SK-N-SH (cell line): ENCODE results near the gene ABCD1. TPM values are rescaled to one million over a fixed set of nuclear protein-coding genes. Genes with fewer than 3 reads are reported as not detected.

Experiments
- CTCF ChIA-PET: fragments of 300-600, 350-600 bp; formaldehyde crosslinking; extraction: SDS; loops from one replicate; lab custom pipeline; 2021; lab: Yijun Ruan, JAX
- POLR2A ChIA-PET: fragments of 350-600 bp; sonication (Branson Sonifier 250); formaldehyde crosslinking; extraction: SDS; loops from one replicate; lab custom pipeline; 2020; ENCODE audit warnings: antibody characterized with exemption, inconsistent platforms; lab: Yijun Ruan, JAX
- DNase-seq: peaks from one replicate; pipeline ENCODE4 v3.0.0; 2012
- H2AFZ ChIP-seq: fragments of 200-600 bp; sonication (generic); 2 replicates; pipeline ENCODE4 v1.8.1; 2016; ENCODE audit warnings: antibody characterized with exemption, mild to moderate bottlenecking, low read depth
- H3F3A ChIP-seq: fragments of 200-600 bp; sonication (generic); replicated peaks from 2 replicates; pipeline ENCODE3; 2016; ENCODE audit warnings: antibody characterized with exemption, mild to moderate bottlenecking; ENCODE audit not compliant: insufficient read depth
- H3K27ac ChIP-seq, 2 experiments: fragments of 200-500 bp in 1 of 2; fragments of 200-600 bp in 1 of 2; sonication (Bioruptor generic) in 1 of 2; sonication (generic), shearing (Covaris generic) in 1 of 2; 2 replicates each; pipeline versions ENCODE4 v1.5.1 to v1.6.1; 2014 to 2016; ENCODE audit warnings: low read depth in 2 of 2, inconsistent platforms in 1 of 2, low read length in 1 of 2, mild to moderate bottlenecking in 1 of 2, mixed read lengths in 1 of 2
- H3K27me3 ChIP-seq: fragments of 200-600 bp; sonication (generic), shearing (Covaris generic); 2 replicates; pipeline ENCODE4 v1.6.1; 2016; ENCODE audit warnings: mixed run types; ENCODE audit not compliant: insufficient read depth
- H3K36me3 ChIP-seq, 2 experiments: fragments of 200-500 bp in 1 of 2; fragments of 200-600 bp in 1 of 2; sonication (Bioruptor generic) in 1 of 2; sonication (generic) in 1 of 2; replicated peaks in 1 of 2; 2 replicates each; pipeline versions ENCODE3 to v1.5.1; 2014 to 2016; ENCODE audit warnings: low read length in 1 of 2, mild to moderate bottlenecking in 1 of 2; ENCODE audit not compliant: insufficient read depth in 2 of 2, control insufficient read depth in 1 of 2
- H3K4me1 ChIP-seq, 2 experiments: fragments of 200-500 bp in 1 of 2; fragments of 200-600 bp in 1 of 2; sonication (Bioruptor generic) in 1 of 2; sonication (generic), shearing (Covaris generic) in 1 of 2; 2 replicates each; pipeline versions ENCODE4 v1.5.1 to v1.6.1; 2014 to 2016; ENCODE audit warnings: low read depth in 1 of 2, low read length in 1 of 2, mixed run types in 1 of 2; ENCODE audit not compliant: insufficient read depth in 2 of 2, control insufficient read depth in 1 of 2
- H3K4me2 ChIP-seq: fragments of 200-600 bp; sonication (generic), shearing (Covaris generic); 2 replicates; pipeline ENCODE4 v1.6.1; 2017; ENCODE audit warnings: mixed run types
- H3K4me3 ChIP-seq, 2 experiments: fragments of 200-500 bp in 1 of 2; fragments of 200-600 bp in 1 of 2; sonication (Bioruptor generic) in 1 of 2; sonication (generic), shearing (Covaris generic) in 1 of 2; 2 replicates each; pipeline versions ENCODE4 v1.5.1 to v1.8.1; 2014 to 2016; ENCODE audit warnings: low read depth in 2 of 2, inconsistent platforms in 1 of 2, low read length in 1 of 2, mild to moderate bottlenecking in 1 of 2, mixed read lengths in 1 of 2, moderate library complexity in 1 of 2
- H3K79me2 ChIP-seq: fragments of 200-600 bp; sonication (generic); 2 replicates; pipeline ENCODE4 v1.8.1; 2017; ENCODE audit warnings: mild to moderate bottlenecking; ENCODE audit not compliant: insufficient read depth
- H3K9ac ChIP-seq: fragments of 200-600 bp; sonication (generic); 2 replicates; pipeline ENCODE4 v1.6.1; 2017; ENCODE audit warnings: mixed run types
- H3K9me2 ChIP-seq: fragments of 200-600 bp; sonication (generic); 2 replicates; pipeline ENCODE4 v1.6.1; 2017; ENCODE audit warnings: mixed run types
- H3K9me3 ChIP-seq: fragments of 200-600 bp; sonication (generic); 2 replicates; pipeline ENCODE4 v1.6.1; 2017; ENCODE audit warnings: mixed run types, mild to moderate bottlenecking, moderate library complexity
- H4K20me1 ChIP-seq: fragments of 200-600 bp; sonication (generic); 2 replicates; pipeline ENCODE4 v1.6.1; 2017; ENCODE audit warnings: mild to moderate bottlenecking, mixed run types; ENCODE audit not compliant: insufficient read depth
- CTCF ChIP-seq: fragments of 200-600 bp; sonication (generic); IDR thresholded peaks from 2 replicates; pipeline ENCODE4 v1.6.1; 2017; ENCODE audit warnings: antibody characterized with exemption, mild to moderate bottlenecking, moderate library complexity
- ELF1 ChIP-seq: IDR thresholded peaks from 2 replicates; pipeline ENCODE4 v1.4.0; 2012
- JUND ChIP-seq: IDR thresholded peaks from 2 replicates; pipeline ENCODE4 v1.4.0; 2012
- NFIC ChIP-seq: IDR thresholded peaks from 2 replicates; pipeline ENCODE4 v1.4.0; 2012; ENCODE audit warnings: borderline replicate concordance
- POLR2AphosphoS5 ChIP-seq: IDR thresholded peaks from 2 replicates; pipeline ENCODE4 v1.6.1; 2012; ENCODE audit warnings: low read depth, low read length
- RCOR1 ChIP-seq: fragments of 150-350 bp; IDR thresholded peaks from 2 replicates; pipeline ENCODE4 v1.6.1; 2017; ENCODE audit warnings: antibody characterized with exemption, low read length
- SIN3A ChIP-seq: IDR thresholded peaks from 2 replicates; pipeline ENCODE4 v1.6.1; 2012; ENCODE audit warnings: low read depth, mild to moderate bottlenecking, low read length, moderate library complexity, borderline replicate concordance
- SMC3 ChIP-seq: IDR thresholded peaks from 2 replicates; pipeline ENCODE4 v1.6.1; 2012; ENCODE audit warnings: low read depth, low read length, improper control_type of control experiment
- TAF1 ChIP-seq: IDR thresholded peaks from 2 replicates; pipeline ENCODE4 v1.6.1; 2012; ENCODE audit warnings: low read depth, mild to moderate bottlenecking, low read length, moderate library complexity, borderline replicate concordance
- TCF12 ChIP-seq: IDR thresholded peaks from 2 replicates; pipeline ENCODE4 v1.4.0; 2012
- TEAD4 ChIP-seq: IDR thresholded peaks from 2 replicates; pipeline ENCODE4 v1.4.0; 2012; ENCODE audit warnings: mild to moderate bottlenecking, borderline replicate concordance; ENCODE audit not compliant: insufficient read depth
- USF2 ChIP-seq: fragments of 150-350 bp; IDR thresholded peaks from 2 replicates; pipeline ENCODE4 v1.6.1; 2017; ENCODE audit warnings: antibody characterized with exemption, low read length, low read depth, borderline replicate concordance
- YY1 ChIP-seq: IDR thresholded peaks from 2 replicates; pipeline ENCODE4 v1.4.0; 2012; ENCODE audit warnings: low read depth, mild to moderate bottlenecking
- ZBTB33 ChIP-seq: IDR thresholded peaks from 2 replicates; pipeline ENCODE4 v1.4.0; 2012; ENCODE audit warnings: low read depth, borderline replicate concordance
- whole genome bisulfite sequencing: methylation state at CpG from one replicate; pipeline ENCODE4 v1.1.6; 2017; ENCODE audit warnings: low lambda C conversion rate; 5-methylcytosine and 5-hydroxymethylcytosine counted together
- polyA plus RNA-seq, 3 experiments: library from polyadenylated mRNA; depleted of rRNA; stranded (reverse); fragments of >200 nt; gene quantifications; 2 replicates each; pipeline ENCODE4 v1.2.3, GENCODE V29; 2012

The ABCD1 gene
- polyA plus RNA-seq, 1 of the 3 experiments (the other 2 are of a cell fraction): 7.9 TPM

GRCh38 chrX:153685751-153686696 lies 38.6 kb upstream of the ABCD1 start:
- H3K4me1 ChIP-seq: peaks cover 0 to 32% of the 10 kb centered on the region in 2 experiments; a peak in 1 of 4 replicates
- ChIA-PET POLR2A (no interaction called here), CTCF (interaction anchor here (0.9 to 4.5 kb wide), 10 partner anchors 16 to 147 kb away, joined by 3 to 33 read pairs (median 6); no protein-coding TSS in a partner anchor)
- 60% methylated on average over 22 of the region's 24 CpGs for WGBS
- H3F3A ChIP-seq: no peaks in the 10 kb centered on the region
- H3K9ac ChIP-seq: no peak overlapping the region
- no peak for DNase-seq
- peak overlapping the region in 1 of 2 experiments; percentile 16; a peak in 1 of 4 replicates for H3K27ac ChIP-seq
- peaks cover 9% of the 10 kb centered on the region; the same call in 1 of the 2 replicates for H4K20me1 ChIP-seq
- H3K4me2 ChIP-seq: no peak overlapping the region
- H3K27me3 ChIP-seq: peaks cover 7% of the 10 kb centered on the region; the same call in 1 of the 2 replicates
- no peak overlapping the region for H2AFZ ChIP-seq
- no peak overlapping the region for H3K4me3 ChIP-seq
- no peaks in the 10 kb centered on the region for H3K9me3 ChIP-seq
- no peaks in the 10 kb centered on the region for H3K9me2 ChIP-seq
- TF ChIP-seq USF2 (no peak), SIN3A (no peak), SMC3 (no peak), YY1 (no peak), TEAD4 (no peak), POLR2AphosphoS5 (no peak), ELF1 (no peak), JUND (no peak), ZBTB33 (no peak), NFIC (no peak), TCF12 (no peak)
- peaks cover 12% of the 10 kb centered on the region for H3K79me2 ChIP-seq
- no peaks in the 10 kb centered on the region for H3K36me3 ChIP-seq

GRCh38 chrX:153686711-153687110 lies 37.9 kb upstream of the ABCD1 start:
- Histone ChIP-seq H3K9ac (no peak overlapping the region), H3K36me3 (peaks cover 0 to 2% of the 10 kb centered on the region in 2 experiments), H4K20me1 (peaks cover 9% of the 10 kb centered on the region; the same call in 1 of the 2 replicates), H2AFZ (no peak overlapping the region), H3K27me3 (peaks cover 7% of the 10 kb centered on the region; the same call in 1 of the 2 replicates)
- WGBS: 38% methylated on average over 7 of the region's 9 CpGs
- TF ChIP-seq CTCF (no peak), JUND (no peak), RCOR1 (no peak), ELF1 (no peak), TAF1 (no peak), YY1 (no peak)
- TF ChIP-seq, all 33 proteins: peak for 0
- no peak for DNase-seq
- no peak overlapping the region for H3K4me3 ChIP-seq
- no peaks in the 10 kb centered on the region for H3K9me2 ChIP-seq
- H3K9me3 ChIP-seq: no peaks in the 10 kb centered on the region
- H3K79me2 ChIP-seq: peaks cover 12% of the 10 kb centered on the region
- H3K4me2 ChIP-seq: peak overlapping the region; percentile 73; the same call in 1 of the 2 replicates
- H3K4me1 ChIP-seq: peaks cover 0 to 36% of the 10 kb centered on the region in 2 experiments; a peak in 1 of 4 replicates
- ChIA-PET POLR2A (no interaction called here), CTCF (interaction anchor here (0.9 to 4.5 kb wide), 7 partner anchors 14 to 133 kb away, joined by 3 to 33 read pairs (median 5); no protein-coding TSS in a partner anchor)
- no peak overlapping the region for H3K27ac ChIP-seq
- H3F3A ChIP-seq: no peaks in the 10 kb centered on the region
